Measurements from ENCODE around the gene FBXO46.
"Not testable (repeated sequence)": the region's sequence is repeated elsewhere in the genome, so short reads cannot be mapped to it uniquely, and the experiment has no call there.

Gene FBXO46

DNA sequence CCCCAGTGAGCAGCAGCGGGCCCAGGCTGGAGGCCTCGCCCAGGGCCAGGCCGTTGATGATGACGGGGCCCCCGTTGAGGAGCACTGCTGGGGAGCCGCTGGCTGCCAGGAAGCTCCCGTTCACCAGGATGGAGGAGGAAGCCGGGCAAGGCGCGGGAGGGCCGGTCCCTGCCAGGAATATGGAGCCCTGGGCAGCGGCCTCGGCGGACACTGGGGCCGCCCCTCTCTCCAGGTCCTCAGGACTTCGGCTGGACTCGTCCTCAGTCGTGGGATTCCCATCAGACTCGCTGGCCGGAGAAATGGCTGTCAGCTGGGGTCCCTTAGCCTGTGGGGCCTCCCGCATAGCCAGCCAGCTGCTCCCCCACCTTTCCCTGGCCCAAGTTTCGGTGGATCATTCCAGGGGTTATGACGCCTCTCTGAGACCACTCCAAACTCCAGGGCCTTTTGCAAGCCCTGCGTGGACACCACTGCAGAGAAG, 36.2 kb upstream of the FBXO46 start:
- DNase-seq (ENCODE audit: low read depth, low spot score): no peak

DNA sequence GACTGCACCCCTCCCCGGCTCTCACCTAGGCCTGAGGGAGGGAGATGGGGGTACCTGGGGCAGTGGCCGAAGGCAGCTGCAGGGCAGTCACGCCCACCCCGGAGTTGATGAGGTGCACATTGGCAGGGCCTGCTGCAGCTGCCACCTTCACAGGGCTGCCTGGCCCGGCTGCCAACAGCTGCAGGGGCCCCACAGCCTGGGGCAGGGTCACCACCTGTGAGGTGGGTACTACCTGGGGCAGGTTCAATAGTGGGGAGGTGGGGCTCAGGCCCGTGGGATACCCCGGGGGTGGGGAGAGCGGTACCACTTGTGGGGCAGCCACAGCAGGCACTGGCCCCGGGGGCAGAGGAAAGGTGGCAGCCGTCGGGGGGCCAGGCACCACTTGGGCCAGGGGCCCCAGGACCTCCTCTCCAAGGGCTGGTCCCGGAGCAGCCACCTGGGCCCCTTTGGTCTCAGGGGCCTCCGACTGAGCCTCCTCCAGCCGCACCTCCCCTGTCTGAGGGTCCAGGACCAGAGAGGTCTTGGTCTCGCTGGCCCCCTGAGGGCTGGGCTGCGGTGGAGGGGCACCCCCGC, 35.7 kb upstream of the FBXO46 start:
- DNase-seq (ENCODE audit: low read depth, low spot score): no peak

DNA sequence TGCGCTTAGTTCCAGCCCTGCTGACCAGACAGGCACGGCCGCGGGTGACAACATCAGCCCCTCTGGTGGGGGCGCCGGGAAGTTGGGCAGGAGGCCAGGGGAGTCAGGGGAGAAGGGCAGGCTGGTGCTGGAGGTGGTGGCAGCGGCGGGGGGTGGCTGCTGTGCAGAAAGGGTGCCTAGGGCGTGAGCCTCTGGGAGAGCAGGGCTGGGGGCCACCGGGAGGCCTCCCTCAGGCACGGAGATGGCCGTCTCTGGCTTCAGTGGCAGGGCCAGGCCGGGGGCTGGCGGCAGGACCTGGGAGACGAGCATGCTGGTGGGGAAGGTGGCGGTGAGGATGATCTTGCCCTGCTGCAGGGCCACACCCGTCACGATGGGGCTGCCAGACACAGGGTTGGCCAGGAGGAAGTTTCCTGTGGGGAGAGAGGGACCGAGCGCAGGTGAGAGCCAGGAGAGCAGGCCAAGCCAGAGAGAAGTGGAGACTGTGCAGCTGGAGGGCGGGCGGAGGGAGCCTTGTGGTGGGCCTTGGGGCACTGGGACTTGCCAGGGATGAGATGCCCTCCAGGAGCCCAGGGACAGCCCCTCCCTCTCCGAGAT, 35.1 kb upstream of the FBXO46 start:
- DNase-seq (ENCODE audit: low read depth, low spot score): no peak

DNA sequence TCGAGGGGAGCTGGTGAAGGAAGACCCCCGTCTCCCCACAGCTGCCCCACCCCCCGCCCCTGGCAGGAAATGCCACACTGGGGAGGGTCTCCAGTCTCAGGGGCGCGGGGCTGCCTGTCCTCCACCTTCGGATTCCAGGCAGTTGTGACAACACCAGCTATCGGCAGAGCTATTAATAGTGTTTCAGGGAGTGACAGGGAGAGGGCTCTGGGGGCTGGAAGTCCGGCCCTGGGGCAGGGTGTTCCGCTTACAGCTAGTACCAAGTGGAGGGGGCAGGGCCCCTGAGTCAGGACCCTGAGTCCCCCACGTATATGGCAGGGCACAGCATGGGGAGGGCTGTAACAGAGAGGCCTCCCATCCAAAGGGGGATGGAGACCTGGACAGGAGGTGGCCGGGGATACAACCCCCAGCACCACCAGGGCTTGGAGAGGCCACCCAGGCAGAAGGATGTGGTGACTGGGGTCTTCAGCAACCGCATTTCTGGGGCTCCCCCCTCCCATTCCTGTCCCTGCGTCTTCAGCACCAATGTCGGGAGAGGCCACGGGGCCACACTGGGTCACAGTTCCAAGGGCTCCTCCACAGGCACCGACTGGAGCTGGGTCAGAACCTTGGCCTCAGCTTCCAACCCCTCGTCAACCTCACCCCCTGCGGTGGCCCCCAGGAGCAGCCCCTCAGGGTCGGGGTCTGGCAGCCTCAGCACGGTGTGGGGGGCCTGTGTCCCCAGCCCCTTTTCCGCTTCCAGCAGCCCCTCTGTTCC, 34.4 kb upstream of the FBXO46 start:
- DNase-seq (ENCODE audit: low read depth, low spot score): no peak

DNA sequence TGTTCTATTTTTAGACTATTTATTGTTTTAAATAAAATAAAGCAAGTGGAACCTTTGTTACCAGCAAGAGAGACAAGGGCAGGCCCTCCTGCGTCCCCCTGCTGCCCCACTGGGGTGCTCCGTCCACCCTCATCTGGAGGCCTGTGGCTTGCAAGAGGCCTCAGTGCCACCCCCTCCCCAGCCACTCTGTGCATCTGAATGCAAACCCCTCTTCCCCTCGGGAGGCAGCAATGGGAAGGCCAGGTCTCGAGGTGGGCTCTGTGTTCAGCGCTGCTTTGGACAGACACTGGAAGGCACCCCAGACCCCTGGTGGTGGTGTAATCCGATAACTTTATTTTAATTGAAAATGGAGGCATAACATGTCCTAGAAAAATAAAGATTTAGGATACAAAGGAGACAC, 33.8 kb upstream of the FBXO46 start:
- DNase-seq (ENCODE audit: low read depth, low spot score): no peak

DNA sequence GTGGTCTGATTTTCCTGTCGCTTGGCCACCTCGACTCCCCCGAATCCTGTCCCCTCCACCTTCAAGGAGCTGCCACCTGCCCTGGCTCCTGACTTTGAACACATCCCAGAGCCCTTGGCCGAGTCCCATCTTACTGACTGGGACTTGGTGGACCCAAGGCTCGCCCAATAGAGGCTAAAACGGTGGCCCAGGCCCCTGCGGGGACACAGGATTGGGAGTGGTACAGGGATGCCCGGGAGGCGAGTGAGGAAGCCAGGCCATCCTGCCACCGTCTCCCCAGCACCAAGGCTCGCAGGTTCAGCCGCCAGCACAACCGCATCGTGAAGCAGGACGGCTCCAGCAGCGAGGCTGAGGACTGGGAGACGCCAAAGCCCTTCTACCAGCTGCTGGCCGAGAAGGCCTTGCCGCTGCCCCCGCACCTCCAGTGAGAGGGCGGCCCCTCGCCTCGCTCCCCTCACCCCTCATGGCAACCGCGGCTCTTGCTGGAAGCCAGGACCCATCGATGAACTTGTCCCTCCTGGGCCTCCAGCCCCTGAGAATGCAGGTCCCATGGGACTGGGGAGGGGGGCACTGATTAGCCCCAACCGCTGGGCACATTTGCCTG, 33.1 kb upstream of the FBXO46 start:
- DNase-seq (ENCODE audit: low read depth, low spot score): no peak

DNA sequence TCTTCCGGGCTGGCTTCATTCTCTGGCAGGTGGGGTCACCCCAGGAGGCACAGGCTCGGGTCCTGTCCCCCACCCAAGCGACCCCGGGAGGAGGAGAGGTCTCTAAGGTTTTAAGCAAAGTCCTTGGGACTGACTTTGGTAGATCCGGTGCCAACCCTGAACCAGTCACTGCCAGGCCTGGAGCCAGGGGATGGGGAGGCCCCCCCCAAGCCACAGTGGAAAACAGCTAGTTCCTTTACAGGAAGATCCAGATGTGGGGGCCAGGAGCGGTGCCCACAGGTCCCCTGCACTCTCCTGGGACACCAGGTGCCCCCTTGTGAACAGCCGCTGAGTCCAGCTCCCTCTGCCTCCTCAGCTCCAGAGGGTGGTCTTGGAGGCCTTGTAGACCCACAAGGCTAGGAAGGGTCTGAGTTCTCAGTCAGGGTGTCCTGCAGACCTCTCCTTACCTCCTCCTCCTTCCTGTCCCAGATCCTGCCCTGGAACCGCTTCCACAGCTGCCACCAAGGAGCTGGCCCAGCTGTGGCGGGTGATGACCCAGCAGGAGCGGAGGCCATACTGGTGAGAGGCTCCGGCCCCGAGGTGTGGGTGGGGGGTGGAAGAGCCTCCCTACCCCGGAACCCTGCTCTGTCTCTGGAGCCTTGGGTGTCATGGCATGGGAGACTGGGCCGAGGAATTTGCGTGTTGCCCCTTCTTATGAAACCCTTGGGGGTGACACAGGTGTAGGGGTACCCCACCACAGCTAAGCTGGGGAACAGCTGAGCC, 32.4 kb upstream of the FBXO46 start:
- DNase-seq (ENCODE audit: low read depth, low spot score): no peak

DNA sequence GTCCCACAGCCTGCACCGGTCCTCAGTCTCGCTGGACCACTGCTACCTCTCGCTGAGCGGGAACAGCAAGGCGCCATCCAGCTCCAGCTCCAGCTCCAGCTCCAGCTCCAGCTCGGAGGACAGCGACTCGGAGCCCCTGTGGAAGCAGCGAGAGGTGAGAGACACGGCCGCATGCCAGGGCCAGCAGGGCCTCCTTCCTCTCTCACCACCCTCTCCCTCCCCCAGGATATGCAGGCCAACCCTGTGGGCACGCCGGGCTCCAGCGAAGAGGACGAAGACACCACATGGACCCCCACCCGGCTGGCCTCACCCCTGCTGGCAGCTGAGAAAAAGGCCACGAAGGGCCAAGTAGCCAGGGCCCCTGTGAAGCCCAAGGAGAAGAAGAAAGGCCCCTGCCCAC, 31.0 kb upstream of the FBXO46 start:
- DNase-seq (ENCODE audit: low read depth, low spot score): no peak

DNA sequence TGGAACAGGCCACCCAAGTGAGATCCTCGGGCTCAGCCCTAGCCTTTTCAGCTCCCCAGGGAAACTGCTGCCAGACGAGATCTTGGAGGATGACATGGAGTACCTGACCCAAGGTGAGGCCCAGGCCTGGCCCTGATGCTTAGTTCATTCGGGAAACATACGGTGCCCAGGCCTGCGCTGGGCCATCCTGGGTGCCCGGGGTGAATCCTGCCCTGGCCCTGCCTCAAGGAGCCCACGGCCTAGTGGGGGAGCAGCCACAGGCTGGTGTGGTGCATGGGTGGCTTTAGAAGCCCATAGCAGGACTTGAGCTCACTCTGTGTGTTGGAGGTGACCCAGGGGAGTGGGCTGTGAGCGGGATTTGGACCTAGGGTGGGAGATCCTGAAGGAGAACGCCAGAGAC, 28.2 kb upstream of the FBXO46 start:
- DNase-seq (ENCODE audit: low read depth, low spot score): no peak

DNA sequence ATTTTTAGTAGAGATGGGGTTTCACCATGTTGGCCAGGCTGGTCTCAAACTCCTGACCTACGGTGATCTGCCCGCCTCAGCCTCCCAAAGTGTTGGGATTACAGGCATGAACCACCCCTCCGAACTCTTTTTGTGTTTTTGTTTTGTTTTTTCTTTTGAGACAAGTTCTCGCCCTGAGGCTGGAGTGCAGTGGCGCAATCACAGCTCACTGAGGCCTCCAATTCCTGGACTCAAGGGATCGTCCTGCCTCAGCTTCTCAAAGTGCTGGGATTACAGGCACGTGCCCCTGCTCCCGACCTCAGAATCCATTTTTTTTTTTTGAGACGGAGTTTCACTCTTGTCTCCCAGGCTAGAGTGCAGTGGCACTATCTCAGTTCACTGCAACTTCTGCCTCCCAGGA, 27.0 kb upstream of the FBXO46 start:
- DNase-seq (ENCODE audit: low read depth, low spot score): no peak

DNA sequence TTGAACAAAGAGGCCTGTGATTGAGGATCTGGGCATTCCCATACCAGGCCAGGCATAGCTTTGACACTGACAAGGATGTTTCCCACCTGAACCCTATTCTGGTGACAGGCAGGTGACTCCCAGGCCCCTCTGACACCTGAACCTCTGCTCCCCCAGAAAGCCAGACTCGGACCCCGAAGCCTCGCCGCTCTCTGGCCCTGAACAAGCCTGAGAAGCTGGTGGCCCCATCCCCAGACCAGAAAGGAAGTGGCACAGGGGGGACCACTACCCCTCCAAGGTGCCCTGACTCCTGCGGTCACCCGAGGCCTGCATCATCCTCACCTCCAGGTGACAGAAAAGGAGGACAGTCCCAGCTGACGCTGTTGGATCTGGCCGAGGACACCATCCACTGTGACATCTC, 23.6 kb upstream of the FBXO46 start:
- DNase-seq (ENCODE audit: low read depth, low spot score): no peak

DNA sequence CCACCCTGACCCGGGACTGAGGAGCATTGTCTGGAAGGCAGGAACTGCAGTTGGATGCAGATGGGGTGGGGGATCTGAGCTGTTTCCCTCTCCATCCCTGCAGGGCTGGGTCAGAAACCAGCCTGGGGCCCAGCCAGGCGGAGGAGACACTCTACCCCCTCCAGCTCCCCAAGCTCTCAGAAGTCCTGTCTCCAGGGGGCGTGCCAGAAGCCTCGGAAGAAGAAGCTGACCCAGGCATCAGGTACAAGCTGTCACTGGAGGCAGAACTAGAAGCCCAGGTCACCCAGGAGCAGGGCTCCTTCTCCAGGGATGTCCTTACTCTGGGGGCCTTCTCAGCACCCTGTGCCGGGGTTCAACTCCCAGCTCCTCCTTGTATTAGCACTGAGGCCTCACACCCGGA, 22.9 kb upstream of the FBXO46 start:
- DNase-seq (ENCODE audit: low read depth, low spot score): no peak

DNA sequence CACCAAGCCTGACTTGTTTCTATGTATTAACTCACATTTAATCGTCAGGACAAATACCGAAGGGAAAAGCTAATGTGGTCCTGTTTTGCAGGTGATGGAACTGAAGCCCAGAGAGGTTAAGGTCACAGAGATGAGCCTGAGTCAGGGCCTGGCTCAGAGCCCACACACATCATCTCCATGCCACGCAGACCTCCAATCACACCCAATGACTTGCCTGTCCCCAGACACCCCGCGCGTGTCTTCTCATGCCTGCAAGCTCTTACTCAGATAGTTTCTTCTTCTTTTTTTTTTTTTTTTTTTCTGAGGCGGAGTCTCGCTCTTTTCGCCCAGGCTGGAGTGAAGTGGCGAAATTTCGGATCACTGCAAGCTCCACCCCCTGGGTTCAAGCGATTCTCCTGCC, 21.9 kb upstream of the FBXO46 start:
- DNase-seq (ENCODE audit: low read depth, low spot score): no peak

DNA sequence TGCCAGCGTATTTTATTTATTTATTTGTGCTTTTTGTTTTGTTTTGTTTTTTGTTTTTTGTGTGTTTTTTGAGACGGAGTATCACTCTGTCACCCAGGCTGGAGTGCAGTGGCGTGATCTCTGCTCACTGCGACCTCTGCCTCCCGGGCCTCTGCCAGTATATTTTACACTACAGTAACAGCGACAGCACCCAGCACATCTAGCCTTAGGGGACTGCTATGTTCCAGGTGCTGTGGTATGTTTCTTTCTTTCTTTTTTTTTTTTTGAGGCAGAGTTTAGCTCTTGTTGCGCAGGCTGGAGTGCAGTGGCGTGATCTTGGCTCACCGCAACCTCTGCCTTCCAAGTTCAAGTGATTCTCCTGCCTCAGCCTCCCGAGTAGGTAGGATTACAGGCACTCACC, 20.8 kb upstream of the FBXO46 start:
- DNase-seq (ENCODE audit: low read depth, low spot score): not testable (repeated sequence)

DNA sequence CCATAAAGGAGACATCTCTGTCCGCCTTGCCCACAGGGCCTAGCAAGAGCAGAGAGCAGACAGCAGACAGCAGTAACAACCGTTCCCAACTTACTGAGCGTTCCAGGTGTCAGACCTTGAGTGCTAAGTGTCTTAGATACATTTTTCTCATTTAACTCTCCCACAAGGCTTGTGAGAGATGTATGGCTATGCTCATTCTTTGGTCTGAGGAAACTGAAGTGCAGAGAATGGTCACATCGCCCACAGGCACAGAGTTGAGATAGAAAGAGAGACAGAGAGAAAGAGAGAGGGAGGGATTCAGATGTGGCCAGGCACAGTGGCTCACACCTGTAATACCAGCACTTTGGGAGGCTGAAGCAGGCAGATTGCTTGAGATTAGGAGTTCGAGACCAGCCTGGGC, 16.8 kb upstream of the FBXO46 start:
- DNase-seq (ENCODE audit: low read depth, low spot score): no peak

DNA sequence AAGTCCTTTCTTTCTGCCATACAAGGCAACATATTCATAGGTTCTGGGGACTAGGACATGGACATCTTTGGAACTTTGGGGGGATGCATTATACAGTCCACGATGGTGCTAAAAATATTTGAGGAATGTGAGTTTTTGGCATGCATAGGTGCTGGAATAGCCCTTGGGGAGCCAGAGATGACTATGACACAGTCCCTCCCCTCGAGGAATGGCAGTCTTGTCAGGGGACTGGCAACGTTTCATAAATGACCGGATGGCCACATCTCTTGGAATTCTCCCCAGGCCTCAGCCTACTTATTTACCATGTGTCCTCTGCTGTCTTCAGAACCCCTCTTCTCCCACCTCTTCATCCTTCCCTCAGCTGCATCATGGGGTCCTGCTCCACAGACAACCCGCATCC, 16.2 kb upstream of the FBXO46 start:
- DNase-seq (ENCODE audit: low read depth, low spot score): no peak

DNA sequence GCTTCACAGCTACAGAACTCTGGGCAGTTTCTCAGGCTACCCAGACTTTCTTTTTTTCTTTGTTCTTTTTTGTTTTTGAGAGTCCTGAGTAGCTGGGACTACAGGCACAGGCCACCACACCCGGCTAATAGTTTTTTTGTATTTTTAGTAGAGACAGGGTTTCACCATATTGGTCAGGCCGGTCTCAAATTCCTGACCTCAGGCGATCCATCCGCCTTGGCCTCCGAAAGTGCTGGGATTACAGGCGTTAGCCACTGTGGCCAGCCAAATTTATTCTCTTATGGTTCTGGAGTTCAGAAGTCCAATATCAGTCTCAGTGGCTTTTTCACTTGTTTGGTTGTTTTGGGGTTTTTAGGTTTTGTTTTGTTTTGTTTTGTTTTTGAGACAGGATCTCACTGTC, 14.9 kb upstream of the FBXO46 start:
- no peak for DNase-seq (ENCODE audit: low read depth, low spot score)

DNA sequence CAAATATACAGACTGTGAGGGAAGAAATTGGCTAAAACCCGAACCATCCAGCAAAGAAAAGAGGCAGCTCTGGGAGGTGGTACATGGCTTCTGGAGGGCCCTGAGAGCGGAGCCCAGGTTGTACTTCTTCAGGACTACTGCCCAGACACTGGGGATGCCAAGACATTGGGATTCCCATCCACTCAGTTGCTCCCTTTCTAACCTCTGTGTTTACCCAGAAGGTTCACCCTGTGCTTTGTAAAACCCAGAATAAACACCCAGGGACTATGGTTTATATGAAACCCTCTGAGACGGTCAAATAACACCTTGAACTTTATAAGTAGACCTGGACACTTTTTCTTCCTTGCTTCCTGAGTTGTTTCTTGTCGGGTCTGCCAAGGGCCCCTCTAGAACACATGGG, 12.3 kb upstream of the FBXO46 start:
- DNase-seq (ENCODE audit: low read depth, low spot score): no peak

DNA sequence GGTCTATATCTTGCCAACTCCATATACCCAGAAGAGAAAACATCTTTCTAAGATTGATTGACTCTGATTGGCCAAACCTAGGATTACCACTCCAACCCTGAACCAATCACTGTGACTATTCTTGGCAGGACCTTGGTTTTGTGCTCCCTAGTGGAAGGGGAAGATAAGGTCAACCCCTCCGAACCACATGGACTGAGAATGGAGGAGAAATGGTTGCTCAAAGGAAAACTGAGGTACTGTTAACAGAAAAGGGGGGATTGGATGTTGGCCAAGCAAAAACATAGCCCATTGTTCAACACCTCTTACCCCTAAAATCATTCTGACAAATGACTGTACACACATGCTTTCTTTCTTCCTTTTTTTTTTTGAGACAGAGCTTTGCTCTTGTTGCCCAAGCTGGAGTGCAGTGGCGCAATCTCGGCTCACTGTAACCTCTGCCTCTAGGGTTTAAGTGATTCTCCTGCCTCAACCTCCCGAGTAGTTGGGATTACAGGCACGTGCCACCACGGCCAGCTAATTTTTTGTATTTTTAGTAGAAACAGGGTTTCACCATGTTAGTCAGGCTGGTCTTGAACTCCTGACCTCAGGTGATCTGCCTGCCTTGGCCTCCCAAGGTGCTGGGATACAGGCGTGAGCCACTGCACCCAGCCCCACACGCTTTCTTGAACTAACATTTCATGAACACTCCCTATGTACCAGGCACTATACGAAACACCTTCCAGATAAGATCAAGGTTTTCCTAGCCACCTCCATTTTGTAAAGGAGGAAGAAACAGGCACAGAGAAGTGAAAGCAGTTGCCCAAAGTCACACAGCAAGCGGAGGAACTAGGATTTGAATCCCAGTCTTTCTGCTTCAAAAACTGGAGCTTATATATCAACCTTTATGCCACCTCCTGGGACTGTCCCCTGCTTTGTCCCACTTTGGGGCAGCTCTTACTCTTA, 9.1 kb upstream of the FBXO46 start:
- DNase-seq (ENCODE audit: low read depth, low spot score): no peak

DNA sequence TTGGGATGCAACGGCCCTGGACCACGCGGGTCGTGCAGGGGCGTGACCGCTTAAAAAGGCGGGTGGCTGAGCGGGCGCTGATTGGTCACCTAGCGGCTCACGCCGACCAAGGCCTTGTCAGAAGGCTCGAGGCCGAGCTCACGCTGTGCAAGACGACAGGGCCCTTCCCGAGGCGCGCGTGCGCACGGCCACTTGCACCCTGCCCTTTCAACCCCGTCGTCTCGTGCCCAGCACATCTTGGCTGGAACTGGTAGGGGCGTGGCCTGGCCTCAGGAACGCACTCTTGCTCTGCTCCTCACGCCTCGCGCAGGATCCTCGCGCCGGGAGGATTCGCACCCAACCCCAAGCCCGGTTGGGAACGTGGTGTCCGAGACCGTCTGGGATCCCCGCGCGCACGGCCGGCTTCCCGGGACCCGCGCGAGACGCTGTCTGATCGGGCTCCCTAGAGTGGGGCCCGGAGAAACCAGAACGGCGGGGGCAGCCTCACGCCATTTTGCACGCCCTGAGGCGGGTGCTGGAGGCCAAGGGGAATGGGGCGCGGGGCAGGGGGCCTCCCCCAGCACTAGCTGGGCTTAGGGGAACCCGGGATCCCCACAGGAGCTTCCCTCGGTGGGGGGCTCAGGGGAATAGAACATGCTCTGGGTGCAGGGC, 2.6 kb upstream of the FBXO46 start, which contains the start of gene MEIOSIN:
Gene MEIOSIN, plus strand, starts transcription at position 280 of the 651 bp plus-strand sequence. CDS start 1,938 bp downstream, outside the sequence.
- DNase-seq (ENCODE audit: low read depth, low spot score): no peak
